Measurements from ENCODE around the gene PDZD2. TPM values are rescaled to one million over a fixed set of nuclear protein-coding genes. Genes with fewer than 3 reads are reported as not detected.

Gene PDZD2
- total RNA-seq, 1 donor from 2014 or later = 23.3 TPM

- no peak for TF ChIP-seq CTCF (IDR thresholded peaks at IDR 0.05; ENCODE audit: partially characterized antibody, unreplicated experiment)
- H3K27me3 Mint-ChIP-seq (ENCODE audit: unreplicated experiment) = peaks cover 3% of the 10 kb centered on the region
- H3K36me3 Mint-ChIP-seq (ENCODE audit: unreplicated experiment) = peaks cover 10% of the 10 kb centered on the region
- no peak for DNase-seq
- H3K9me3 Mint-ChIP-seq (ENCODE audit: unreplicated experiment) = peaks cover 3% of the 10 kb centered on the region
- H3K4me3 Mint-ChIP-seq (ENCODE audit: unreplicated experiment) = no peak overlapping the region
- H3K4me1 Mint-ChIP-seq (ENCODE audit: low read depth, unreplicated experiment) = peaks cover 12% of the 10 kb centered on the region
- no peak overlapping the region for H3K27ac Mint-ChIP-seq (ENCODE audit: unreplicated experiment)
These were observed 353.4 kb downstream of the PDZD2 start for GRCh38 chr5:31992377-31992776.

- H3K4me1 Mint-ChIP-seq (ENCODE audit: low read depth, unreplicated experiment) = peaks cover 12% of the 10 kb centered on the region
These were observed 354.4 kb downstream of the PDZD2 start for GRCh38 chr5:31993165-31993961.

GRCh38 chr5:31995006-31995405, 356.1 kb downstream of the PDZD2 start:
- H3K27ac Mint-ChIP-seq (ENCODE audit: unreplicated experiment) = no peak overlapping the region
- no peak for TF ChIP-seq CTCF (IDR thresholded peaks at IDR 0.05; ENCODE audit: partially characterized antibody, unreplicated experiment)
- DNase-seq = no peak
- peaks cover 5% of the 10 kb centered on the region for H3K9me3 Mint-ChIP-seq (ENCODE audit: unreplicated experiment)
- peaks cover 12% of the 10 kb centered on the region for H3K36me3 Mint-ChIP-seq (ENCODE audit: unreplicated experiment)
- peaks cover 10% of the 10 kb centered on the region for H3K4me1 Mint-ChIP-seq (ENCODE audit: low read depth, unreplicated experiment)
- peaks cover 9% of the 10 kb centered on the region for H3K27me3 Mint-ChIP-seq (ENCODE audit: unreplicated experiment)
- H3K4me3 Mint-ChIP-seq (ENCODE audit: unreplicated experiment) = no peak overlapping the region

More at GRCh38 chr5:31993165-31993961, 354.4 kb downstream of the PDZD2 start:
- peaks cover 3% of the 10 kb centered on the region for H3K9me3 Mint-ChIP-seq (ENCODE audit: unreplicated experiment)
- no peak for TF ChIP-seq CTCF (IDR thresholded peaks at IDR 0.05; ENCODE audit: partially characterized antibody, unreplicated experiment)
- peaks cover 3% of the 10 kb centered on the region for H3K27me3 Mint-ChIP-seq (ENCODE audit: unreplicated experiment)
- DNase-seq = no peak
- no peak overlapping the region for H3K27ac Mint-ChIP-seq (ENCODE audit: unreplicated experiment)
- peaks cover 9% of the 10 kb centered on the region for H3K36me3 Mint-ChIP-seq (ENCODE audit: unreplicated experiment)
- H3K4me3 Mint-ChIP-seq (ENCODE audit: unreplicated experiment) = no peak overlapping the region

- Mint-ChIP-seq H3K27me3 (ENCODE audit: unreplicated experiment) (peaks cover 10% of the 10 kb centered on the region), H3K27ac (ENCODE audit: unreplicated experiment) (no peak overlapping the region), H3K4me3 (ENCODE audit: unreplicated experiment) (no peak overlapping the region), H3K9me3 (ENCODE audit: unreplicated experiment) (peaks cover 3% of the 10 kb centered on the region), H3K36me3 (ENCODE audit: unreplicated experiment) (peaks cover 12% of the 10 kb centered on the region), H3K4me1 (ENCODE audit: low read depth, unreplicated experiment) (peaks cover 6% of the 10 kb centered on the region)
- no peak for TF ChIP-seq CTCF (IDR thresholded peaks at IDR 0.05; ENCODE audit: partially characterized antibody, unreplicated experiment)
- DNase-seq = no peak
These were observed 356.8 kb downstream of the PDZD2 start for GRCh38 chr5:31995714-31996113.

GRCh38 chr5:31996909-31997308, 358.0 kb downstream of the PDZD2 start:
- Mint-ChIP-seq H3K4me1 (ENCODE audit: low read depth, unreplicated experiment) (no peaks in the 10 kb centered on the region), H3K9me3 (ENCODE audit: unreplicated experiment) (peaks cover 7% of the 10 kb centered on the region), H3K4me3 (ENCODE audit: unreplicated experiment) (no peak overlapping the region), H3K27ac (ENCODE audit: unreplicated experiment) (no peak overlapping the region), H3K27me3 (ENCODE audit: unreplicated experiment) (peaks cover 16% of the 10 kb centered on the region), H3K36me3 (ENCODE audit: unreplicated experiment) (peaks cover 16% of the 10 kb centered on the region)
- DNase-seq = no peak
- no peak for TF ChIP-seq CTCF (IDR thresholded peaks at IDR 0.05; ENCODE audit: partially characterized antibody, unreplicated experiment)

All from glutamatergic neuron (in vitro differentiated cells).